GM18499 (cell line): ENCODE results near the gene ABITRAM.

Experiments used
- ATAC-seq: cut with Tn5 transposase; IDR thresholded peaks from one replicate; pipeline ENCODE4 v1.9.1; 2021; ENCODE audit warnings: moderate number of reproducible peaks; ENCODE audit not compliant: insufficient read depth, unreplicated experiment

The ABITRAM gene

GRCh38 chr9:108980893-108981292 lies 46.7 kb downstream of the ABITRAM start:
- no peak for ATAC-seq

- ATAC-seq = no peak
These were observed 49.7 kb downstream of the ABITRAM start for GRCh38 chr9:108983885-108984284.
